ENCODE results near the gene RNF4. TPM values are rescaled to one million over a fixed set of nuclear protein-coding genes. Genes with fewer than 3 reads are reported as not detected.
"Not testable (repeated sequence)": the region's sequence is repeated elsewhere in the genome, so short reads cannot be mapped to it uniquely, and the experiment has no call there.

Gene RNF4
- total RNA-seq, 1 donor from 2014 or later = 102 TPM

GRCh38 chr4:2515830-2516550 is 47.1 kb downstream of the RNF4 start:
- intact Hi-C loops (cut with micrococcal nuclease) = no loop called here

- intact Hi-C loops (cut with micrococcal nuclease) = no loop called here
Measured at GRCh38 chr4:2516635-2517034, 47.7 kb downstream of the RNF4 start.

GRCh38 chr4:2526559-2526958 is 57.7 kb downstream of the RNF4 start:
- intact Hi-C loops (cut with micrococcal nuclease) = no loop called here

- intact Hi-C loops (cut with micrococcal nuclease) = loop anchor here (1.0 to 10.0 kb wide), 5 partner anchors 253 to 1860 kb away; partner anchors contain the start of genes ATP5ME, MYL5 and NSD2
Measured at GRCh38 chr4:2534904-2535375, 66.0 kb downstream of the RNF4 start.

GRCh38 chr4:2535376-2536192 is 66.7 kb downstream of the RNF4 start:
- intact Hi-C loops (cut with micrococcal nuclease) = loop anchor here (1.0 to 10.0 kb wide), 19 partner anchors 36 to 1861 kb away; partner anchors contain the start of genes ADD1, ATP5ME, CFAP99 and GRK4

GRCh38 chr4:2536193-2537010 is 67.5 kb downstream of the RNF4 start, which contains the start of gene FAM193A:
Gene FAM193A, plus strand, starts transcription at chr4:2536647. Its CDS starts 269 bp downstream, at chr4:2536916.
- intact Hi-C loops (cut with micrococcal nuclease) = loop anchor here (1.0 to 10.0 kb wide), 17 partner anchors 35 to 1862 kb away; partner anchors contain the start of genes ADD1, ATP5ME, CFAP99 and GRK4

- intact Hi-C loops (cut with micrococcal nuclease) = loop anchor here (5.0 to 10.0 kb wide), 3 partner anchors 255 to 1862 kb away; partner anchors contain the start of genes ATP5ME and MYL5
Measured at GRCh38 chr4:2537011-2537830, 68.3 kb downstream of the RNF4 start.

GRCh38 chr4:2543580-2544191 is 74.8 kb downstream of the RNF4 start:
- intact Hi-C loops (cut with micrococcal nuclease) = not testable (repeated sequence)

GRCh38 chr4:2545321-2546013 is 76.6 kb downstream of the RNF4 start:
- intact Hi-C loops (cut with micrococcal nuclease) = no loop called here

- intact Hi-C loops (cut with micrococcal nuclease) = no loop called here
Measured at GRCh38 chr4:2546286-2546823, 77.4 kb downstream of the RNF4 start.

GRCh38 chr4:2546961-2547691 is 78.2 kb downstream of the RNF4 start:
- intact Hi-C loops (cut with micrococcal nuclease) = not testable (repeated sequence)

GRCh38 chr4:2551118-2551517 is 82.2 kb downstream of the RNF4 start:
- intact Hi-C loops (cut with micrococcal nuclease) = no loop called here

- intact Hi-C loops (cut with micrococcal nuclease) = no loop called here
Measured at GRCh38 chr4:2552806-2553205, 83.9 kb downstream of the RNF4 start.

GRCh38 chr4:2558301-2558700 is 89.4 kb downstream of the RNF4 start:
- intact Hi-C loops (cut with micrococcal nuclease) = no loop called here

GRCh38 chr4:2560167-2560566 is 91.3 kb downstream of the RNF4 start:
- intact Hi-C loops (cut with micrococcal nuclease) = no loop called here

All from T-helper 1 cell treated with Interleukin-12 subunit alpha and Interleukin-12 subunit beta and Interleukin-4 antibody, amounts not matched to agents 30 ng/mL and 1 ng/mL, for 36 hours (primary cell).